Nephron progenitor cell (in vitro differentiated cells): ENCODE measurements around the gene PLK4.

Source experiments
- DNase-seq: peaks from one replicate; pipeline ENCODE4 v3.0.0; 2021
- H3K27ac Mint-ChIP-seq: 2 replicates; pipeline ENCODE4 v1.8.0; 2021; ENCODE audit warnings: mild to moderate bottlenecking, moderate library complexity, mixed read lengths
- H3K27me3 Mint-ChIP-seq: 2 replicates; pipeline ENCODE4 v1.8.0; 2021; ENCODE audit warnings: mild to moderate bottlenecking, low read depth, mixed read lengths; ENCODE audit not compliant: poor library complexity
- H3K36me3 Mint-ChIP-seq: 2 replicates; pipeline ENCODE4 v1.8.0; 2021; ENCODE audit warnings: low read depth, mixed read lengths
- H3K4me1 Mint-ChIP-seq: 2 replicates; pipeline ENCODE4 v1.8.0; 2021; ENCODE audit warnings: mixed read lengths
- H3K4me3 Mint-ChIP-seq: 2 replicates; pipeline ENCODE4 v1.8.0; 2021; ENCODE audit warnings: mild to moderate bottlenecking, moderate library complexity, mixed read lengths
- H3K9me3 Mint-ChIP-seq: 2 replicates; pipeline ENCODE4 v1.8.0; 2021; ENCODE audit warnings: mild to moderate bottlenecking, moderate library complexity, mixed read lengths
- CTCF ChIP-seq: fragments of 200-600 bp; sonication (generic); IDR thresholded peaks from 2 replicates; pipeline ENCODE4 v1.5.0; 2021; ENCODE audit warnings: antibody characterized with exemption

Gene PLK4

DNA sequence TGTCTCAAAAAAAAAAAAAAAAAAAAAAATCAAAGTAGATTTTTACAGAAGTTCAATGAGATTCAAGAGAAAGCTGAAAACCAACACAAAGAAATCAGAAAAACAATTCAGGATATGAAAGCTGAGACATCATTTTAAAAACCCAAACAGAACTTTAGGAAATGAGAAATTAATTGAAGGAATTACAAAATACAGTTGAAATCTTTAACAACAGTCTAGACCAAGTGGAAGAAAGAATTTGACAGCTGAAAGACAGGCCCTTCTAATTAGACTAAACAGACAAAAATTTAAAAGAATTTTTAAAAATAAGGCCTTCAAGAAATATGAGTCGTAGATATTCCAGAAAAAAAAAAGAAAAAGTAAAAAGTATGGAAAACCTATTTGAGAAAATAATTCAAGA lies 33.9 kb upstream of the PLK4 start:
- Mint-ChIP-seq H3K27ac (no peak overlapping the region), H3K9me3 (peaks cover 58% of the 10 kb centered on the region), H3K4me1 (no peaks in the 10 kb centered on the region), H3K27me3 (no peaks in the 10 kb centered on the region), H3K36me3 (peaks cover 70% of the 10 kb centered on the region), H3K4me3 (no peak overlapping the region)
- TF ChIP-seq CTCF, result no peak
- no peak for DNase-seq

DNA sequence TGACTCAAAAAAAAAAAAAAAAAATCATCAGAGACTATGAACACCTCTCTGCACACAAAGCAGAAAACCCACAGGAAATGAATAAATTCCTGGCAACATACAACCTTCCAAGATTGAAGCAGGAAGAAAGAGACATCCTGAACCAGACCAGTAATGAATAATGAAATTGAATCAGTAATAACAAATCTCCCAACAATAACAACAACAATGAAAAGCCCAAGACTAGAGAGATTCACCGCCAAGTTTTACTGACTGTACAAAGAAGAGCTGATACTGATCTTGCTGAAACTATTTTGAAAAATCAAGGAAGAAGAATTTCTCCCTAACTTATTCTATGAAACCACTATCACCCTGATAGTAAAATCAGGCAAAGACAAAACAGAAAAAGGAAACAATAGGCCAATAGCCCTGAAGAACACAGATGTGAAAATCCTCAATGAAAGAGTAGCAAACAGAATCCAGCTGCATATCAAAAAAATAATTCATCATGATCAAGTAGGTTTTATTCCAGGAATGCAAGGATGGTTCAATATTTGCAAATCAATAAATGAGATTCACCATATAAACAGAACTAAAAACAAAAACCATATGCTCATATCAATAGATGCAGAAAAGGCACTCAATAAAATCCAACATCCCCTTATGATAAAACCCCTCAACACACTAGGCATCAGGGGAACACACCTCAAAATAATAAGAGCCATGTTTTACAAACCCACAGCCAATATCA lies 31.0 kb upstream of the PLK4 start:
- Mint-ChIP-seq H3K27ac (no peak overlapping the region), H3K4me1 (no peaks in the 10 kb centered on the region), H3K27me3 (no peaks in the 10 kb centered on the region), H3K36me3 (peaks cover 69% of the 10 kb centered on the region), H3K4me3 (no peak overlapping the region), H3K9me3 (peaks cover 74% of the 10 kb centered on the region)
- DNase-seq, result no peak
- no peak for TF ChIP-seq CTCF

DNA sequence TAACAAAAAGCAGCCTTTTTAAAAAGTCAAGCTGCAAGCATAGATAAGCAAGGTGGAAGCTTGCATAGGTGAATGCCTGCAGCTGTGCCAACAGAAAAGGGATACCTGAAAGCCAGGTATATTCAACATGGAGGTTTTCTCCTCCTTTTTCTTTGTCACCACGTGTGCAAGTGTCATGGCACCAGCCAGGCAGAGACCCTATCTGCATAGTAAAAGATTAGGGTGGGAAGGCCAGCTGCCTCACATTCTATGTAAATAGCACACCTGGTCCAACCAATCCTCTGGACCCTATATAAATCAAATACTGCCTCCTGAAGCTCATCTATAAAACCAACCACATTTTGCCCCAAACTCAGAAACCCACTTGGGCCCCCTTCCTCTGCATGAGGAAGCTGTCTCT lies 28.0 kb upstream of the PLK4 start:
- Mint-ChIP-seq H3K36me3 (peaks cover 69% of the 10 kb centered on the region), H3K9me3 (peaks cover 70% of the 10 kb centered on the region), H3K27me3 (no peaks in the 10 kb centered on the region), H3K27ac (no peak overlapping the region), H3K4me1 (peaks cover 5% of the 10 kb centered on the region), H3K4me3 (no peak overlapping the region)
- no peak for TF ChIP-seq CTCF
- DNase-seq, result no peak

- H3K4me3 Mint-ChIP-seq, result no peak overlapping the region
- H3K4me1 Mint-ChIP-seq, result peaks cover 5% of the 10 kb centered on the region
- H3K36me3 Mint-ChIP-seq, result peaks cover 67% of the 10 kb centered on the region
- no peak overlapping the region for H3K27ac Mint-ChIP-seq
- peaks cover 3% of the 10 kb centered on the region for H3K27me3 Mint-ChIP-seq
- TF ChIP-seq CTCF, result no peak
- DNase-seq, result no peak
- peaks cover 66% of the 10 kb centered on the region for H3K9me3 Mint-ChIP-seq
Observed at GRCh38 chr4:127856196-127856812, 24.4 kb upstream of the PLK4 start.

GRCh38 chr4:127856813-127857447 lies 23.8 kb upstream of the PLK4 start:
- Mint-ChIP-seq H3K9me3 (peaks cover 63% of the 10 kb centered on the region), H3K36me3 (peaks cover 62% of the 10 kb centered on the region), H3K27ac (peak overlapping the region; percentile 92), H3K4me1 (peaks cover 5% of the 10 kb centered on the region), H3K4me3 (no peak overlapping the region), H3K27me3 (peaks cover 3% of the 10 kb centered on the region)
- TF ChIP-seq CTCF, result no peak
- no peak for DNase-seq
